Colonic mucosa (tissue), 4 donors: ENCODE measurements around the gene CLDN15. TPM values are rescaled to one million over a fixed set of nuclear protein-coding genes. Genes with fewer than 3 reads are reported as not detected.
"Not testable (repeated sequence)": the region's sequence is repeated elsewhere in the genome, so short reads cannot be mapped to it uniquely, and the experiment has no call there.

Experiments
- DNase-seq: peaks from one replicate; pipeline ENCODE4 v3.0.0-alpha.2; 2020
- H3K27ac ChIP-seq: fragments of 200-600 bp; one replicate; pipeline ENCODE4 v1.8.0; 2021
- H3K27me3 ChIP-seq: fragments of 200-600 bp; one replicate; pipeline ENCODE4 v1.8.0; 2021
- H3K36me3 ChIP-seq: fragments of 200-600 bp; one replicate; pipeline ENCODE4 v1.8.0; 2021
- H3K4me1 ChIP-seq: fragments of 200-600 bp; one replicate; pipeline ENCODE4 v1.8.0; 2021; ENCODE audit warnings: mild to moderate bottlenecking
- H3K4me3 ChIP-seq: fragments of 200-600 bp; one replicate; pipeline ENCODE4 v1.8.0; 2021
- H3K9ac ChIP-seq, 2 donors: one replicate each; pipeline ENCODE4 v1.7.0; 2013; ENCODE audit warnings: control low read depth in 2 of 2, low read depth in 2 of 2, low read length in 2 of 2
- H3K9me3 ChIP-seq: fragments of 200-600 bp; one replicate; pipeline ENCODE4 v1.8.0; 2021
- intact Hi-C: fragments of 100-400 bp; cut with DNase I; formaldehyde crosslinking; loops from one replicate; pipeline ENCODE4 v1.14.1; 2022
- total RNA-seq, 2 donors: library from RNA; stranded (reverse); fragmentation: NEBNext Ultra II Directional in 1 of 2; extraction: Animal tissue kit (Norgen Biotek cat#: 25700) in 1 of 2; gene quantifications; one replicate each; pipeline ENCODE4 v1.2.1, GENCODE V29; 2021
- TF ChIP-seq, protein P1 (sequence below): fragments of 200-600 bp; IDR thresholded peaks from one replicate; pipeline ENCODE4 v1.8.0; 2022; ENCODE audit warnings: antibody characterized with exemption, mild to moderate bottlenecking
- donor health status: healthy.
- donor health status: DM: no; HTN: no; CAD: no.
- donor health status: DM: no; HTN: no; CAD: no.

The CLDN15 gene
- total RNA-seq, 2 donors from 2014 or later = 32.2 to 49.5 TPM

DNA sequence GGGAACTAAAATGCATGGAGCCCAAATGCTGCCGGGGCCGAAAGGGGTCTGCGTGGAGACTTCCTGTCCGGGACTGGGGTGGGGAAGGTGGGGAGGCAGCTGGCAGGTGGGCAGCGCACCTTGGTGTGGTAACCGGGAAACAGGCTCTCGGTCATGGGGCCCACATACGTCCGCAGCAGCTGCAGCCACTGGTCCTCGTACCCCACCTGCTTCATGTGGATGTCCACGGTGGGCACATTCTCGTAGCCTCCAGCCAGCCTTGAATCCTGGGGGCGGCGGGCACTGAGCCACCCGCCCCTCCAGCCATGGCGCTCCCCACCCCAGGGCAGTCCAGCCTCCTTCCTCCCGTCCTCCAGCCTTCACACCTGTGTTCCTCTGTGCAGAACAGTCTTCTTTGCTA lies 30.1 kb downstream of the CLDN15 start:
- Histone ChIP-seq H3K27ac (no peak overlapping the region), H3K27me3 (no peaks in the 10 kb centered on the region), H3K36me3 (no peaks in the 10 kb centered on the region), H3K4me1 (no peaks in the 10 kb centered on the region), H3K9me3 (no peaks in the 10 kb centered on the region), H3K4me3 (no peak overlapping the region), H3K9ac (no peak overlapping the region)
- intact Hi-C loops = no loop called here
- no peak for DNase-seq
- TF ChIP-seq, protein P1, sequence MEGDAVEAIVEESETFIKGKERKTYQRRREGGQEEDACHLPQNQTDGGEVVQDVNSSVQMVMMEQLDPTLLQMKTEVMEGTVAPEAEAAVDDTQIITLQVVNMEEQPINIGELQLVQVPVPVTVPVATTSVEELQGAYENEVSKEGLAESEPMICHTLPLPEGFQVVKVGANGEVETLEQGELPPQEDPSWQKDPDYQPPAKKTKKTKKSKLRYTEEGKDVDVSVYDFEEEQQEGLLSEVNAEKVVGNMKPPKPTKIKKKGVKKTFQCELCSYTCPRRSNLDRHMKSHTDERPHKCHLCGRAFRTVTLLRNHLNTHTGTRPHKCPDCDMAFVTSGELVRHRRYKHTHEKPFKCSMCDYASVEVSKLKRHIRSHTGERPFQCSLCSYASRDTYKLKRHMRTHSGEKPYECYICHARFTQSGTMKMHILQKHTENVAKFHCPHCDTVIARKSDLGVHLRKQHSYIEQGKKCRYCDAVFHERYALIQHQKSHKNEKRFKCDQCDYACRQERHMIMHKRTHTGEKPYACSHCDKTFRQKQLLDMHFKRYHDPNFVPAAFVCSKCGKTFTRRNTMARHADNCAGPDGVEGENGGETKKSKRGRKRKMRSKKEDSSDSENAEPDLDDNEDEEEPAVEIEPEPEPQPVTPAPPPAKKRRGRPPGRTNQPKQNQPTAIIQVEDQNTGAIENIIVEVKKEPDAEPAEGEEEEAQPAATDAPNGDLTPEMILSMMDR = no peak

DNA sequence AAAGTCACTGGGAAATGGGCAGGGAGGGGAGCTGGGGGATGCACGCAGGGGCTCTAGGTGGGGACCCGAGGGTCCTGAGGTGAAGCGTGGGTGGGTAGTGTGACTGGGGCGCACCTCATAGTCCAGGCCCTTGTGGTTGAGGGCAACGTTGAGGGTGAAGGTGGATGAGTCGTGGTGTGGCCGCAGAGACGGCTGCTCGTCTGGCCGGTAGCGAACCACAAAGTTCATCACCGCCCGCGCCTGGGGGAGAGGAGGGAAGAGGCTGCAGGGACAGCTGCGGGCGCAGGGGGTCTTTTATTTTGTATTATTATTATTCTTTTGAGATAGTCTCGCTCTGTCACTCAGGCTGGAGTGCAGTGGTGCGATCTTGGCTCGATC lies 30.9 kb downstream of the CLDN15 start:
- Histone ChIP-seq H3K27me3 (peaks cover 6% of the 10 kb centered on the region), H3K9me3 (no peaks in the 10 kb centered on the region), H3K4me1 (no peaks in the 10 kb centered on the region), H3K4me3 (no peak overlapping the region), H3K9ac (no peak overlapping the region), H3K36me3 (no peaks in the 10 kb centered on the region), H3K27ac (no peak overlapping the region)
- TF ChIP-seq, protein P1 = no peak
- intact Hi-C loops = no loop called here
- no peak for DNase-seq

DNA sequence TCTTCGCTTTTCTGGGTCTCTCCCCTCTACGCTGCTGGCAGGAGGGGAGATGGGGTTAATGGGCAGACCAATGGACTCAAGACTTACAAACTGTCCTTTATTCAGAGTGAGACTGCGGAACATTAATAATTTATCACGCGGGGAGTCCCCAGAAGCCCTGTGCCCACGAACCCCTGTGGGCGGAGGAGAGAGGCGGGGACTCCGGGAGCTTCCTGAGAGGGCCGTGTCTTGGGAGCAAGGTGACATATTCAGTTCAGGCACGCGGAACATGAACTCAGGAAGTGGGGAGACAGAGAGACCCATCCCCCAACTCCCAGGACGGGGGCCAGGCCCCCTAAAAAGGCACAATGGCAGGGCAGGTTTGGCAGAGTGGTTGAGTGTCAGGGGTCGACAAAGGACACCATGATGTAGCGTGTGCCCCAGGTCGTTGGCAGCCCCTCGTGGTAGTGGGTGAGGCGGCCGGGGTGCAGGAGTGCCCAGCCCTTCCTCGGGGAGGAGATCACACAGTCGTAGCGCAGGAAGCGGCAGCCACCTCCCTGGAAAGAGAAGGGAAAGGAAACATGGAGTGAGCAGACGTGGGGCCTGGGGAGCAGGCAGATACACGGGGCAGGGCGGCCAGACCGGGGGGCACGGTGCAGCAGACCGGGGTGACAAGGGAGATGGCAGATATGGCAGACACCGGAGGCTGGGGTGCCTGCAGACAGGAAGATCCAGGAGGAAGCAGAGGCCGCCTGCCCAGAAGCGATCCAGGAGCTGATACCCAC lies 31.5 kb downstream of the CLDN15 start:
- TF ChIP-seq, protein P1 = no peak
- DNase-seq = no peak
- Histone ChIP-seq H3K4me3 (no peak overlapping the region), H3K27ac (no peak overlapping the region), H3K36me3 (no peaks in the 10 kb centered on the region), H3K27me3 (peaks cover 8% of the 10 kb centered on the region), H3K4me1 (no peaks in the 10 kb centered on the region), H3K9me3 (no peaks in the 10 kb centered on the region), H3K9ac (no peak overlapping the region)
- intact Hi-C loops = no loop called here

DNA sequence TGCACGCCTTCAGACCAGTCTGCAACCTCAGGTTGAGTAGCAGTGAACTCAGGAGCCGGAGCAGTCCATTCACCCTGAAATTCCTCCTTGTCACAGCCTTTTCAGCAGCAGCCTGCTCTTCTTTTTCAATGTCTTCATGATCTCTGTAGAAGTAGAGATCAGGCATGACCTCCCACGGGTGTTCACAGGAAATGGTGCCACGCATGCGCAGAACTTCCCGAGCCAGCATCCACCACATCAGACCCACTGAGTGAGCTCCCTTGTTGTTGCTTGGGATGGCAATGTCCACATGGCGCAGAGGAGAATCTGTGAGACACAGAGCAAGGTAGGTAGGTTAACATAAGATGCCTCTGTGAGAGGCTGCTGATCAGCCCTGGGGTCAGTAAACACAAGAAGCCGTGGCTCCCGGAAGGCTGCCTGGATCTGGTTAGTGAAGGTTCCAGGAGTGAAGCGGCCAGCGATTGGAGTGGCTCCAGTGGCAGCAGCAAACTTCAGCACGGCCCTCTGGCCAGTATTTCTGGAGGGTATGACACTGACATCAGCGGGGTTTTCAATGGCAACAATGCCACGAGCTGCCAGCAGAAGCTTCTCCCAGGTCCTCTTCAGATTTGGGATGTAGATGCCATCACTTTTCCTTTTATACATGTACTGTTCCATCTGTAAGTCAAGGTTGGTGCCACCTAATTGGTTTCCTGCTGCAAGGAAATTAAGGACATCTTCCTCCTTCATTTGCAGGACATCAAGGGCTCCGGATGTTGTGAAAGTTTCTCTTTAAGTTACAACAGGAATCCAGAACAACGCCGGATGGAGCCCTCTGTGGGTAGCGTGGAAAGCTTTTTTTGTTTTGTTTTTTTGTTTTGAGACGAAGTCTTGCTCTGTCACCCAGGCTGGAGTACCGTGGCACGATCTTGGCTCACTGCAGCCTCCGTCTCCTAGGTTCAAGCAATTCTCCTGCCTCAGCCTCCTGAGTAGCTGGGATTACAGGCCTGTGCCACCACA lies 33.6 kb downstream of the CLDN15 start:
- H3K9ac ChIP-seq, H3K36me3 ChIP-seq, H3K4me1 ChIP-seq, intact Hi-C loops, H3K9me3 ChIP-seq, H3K27me3 ChIP-seq, H3K27ac ChIP-seq, H3K4me3 ChIP-seq, DNase-seq: not testable (repeated sequence)

DNA sequence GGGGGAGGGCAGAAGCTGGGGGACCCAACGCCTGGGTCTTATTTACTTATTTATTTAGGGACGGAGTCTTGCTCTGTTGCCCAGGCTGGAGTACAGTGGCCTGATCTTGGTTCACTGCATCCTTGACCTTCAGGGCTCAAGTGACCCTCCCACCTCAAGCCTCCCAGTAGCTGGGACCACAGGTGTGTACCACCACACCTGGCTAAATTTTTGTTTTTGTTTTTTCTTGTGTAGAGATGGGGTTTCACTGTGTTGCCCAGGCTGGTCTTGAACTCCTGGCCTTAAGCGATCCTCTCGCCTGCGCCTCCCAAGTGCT lies 35.0 kb downstream of the CLDN15 start:
- no peaks in the 10 kb centered on the region for H3K4me1 ChIP-seq
- H3K9ac ChIP-seq = peak overlapping the region in 1 of 2 donors; percentile 35
- H3K36me3 ChIP-seq = no peaks in the 10 kb centered on the region
- H3K9me3 ChIP-seq = no peaks in the 10 kb centered on the region
- H3K27me3 ChIP-seq = peaks cover 8% of the 10 kb centered on the region
- H3K27ac ChIP-seq = no peak overlapping the region
- TF ChIP-seq, protein P1 = no peak
- intact Hi-C loops = no loop called here
- H3K4me3 ChIP-seq = no peak overlapping the region
- no peak for DNase-seq
